GM21528 (cell line): ENCODE data around the gene STEAP1B.
A peak's percentile ranks its signal among the peaks of the same experiment; 100 is the strongest.
"Not testable (repeated sequence)": the region's sequence is repeated elsewhere in the genome, so short reads cannot be mapped to it uniquely, and the experiment has no call there.

Experiments
- ATAC-seq: cut with Tn5 transposase; IDR thresholded peaks from one replicate; pipeline ENCODE4 v1.9.1; 2021; ENCODE audit warnings: mild to moderate bottlenecking, moderate library complexity; ENCODE audit not compliant: unreplicated experiment, low FRiP score

STEAP1B gene

GRCh38 chr7:22499888-22500689, at the start of gene STEAP1B:
TSS of gene STEAP1B (minus strand) at chr7:22500188. CDS start at chr7:22494855, 5,333 bp downstream.
- ATAC-seq: peak; percentile 95

GRCh38 chr7:22549051-22549450, 49.1 kb upstream of the STEAP1B start:
- no peak for ATAC-seq

- no peak for ATAC-seq
Measured at GRCh38 chr7:22548313-22548712, 48.3 kb upstream of the STEAP1B start.

GRCh38 chr7:22546769-22547168, 46.8 kb upstream of the STEAP1B start:
- no peak for ATAC-seq

GRCh38 chr7:22545529-22545928, 45.5 kb upstream of the STEAP1B start:
- ATAC-seq: no peak

GRCh38 chr7:22544245-22544644, 44.3 kb upstream of the STEAP1B start:
- no peak for ATAC-seq

- ATAC-seq: no peak
Measured at GRCh38 chr7:22543169-22543568, 43.2 kb upstream of the STEAP1B start.

- ATAC-seq: no peak
Measured at GRCh38 chr7:22542669-22543068, 42.7 kb upstream of the STEAP1B start.

- ATAC-seq: no peak
Measured at GRCh38 chr7:22542254-22542653, 42.3 kb upstream of the STEAP1B start.

GRCh38 chr7:22541789-22542188, 41.8 kb upstream of the STEAP1B start:
- no peak for ATAC-seq

GRCh38 chr7:22528537-22528936, 28.5 kb upstream of the STEAP1B start:
- ATAC-seq: not testable (repeated sequence)

GRCh38 chr7:22524353-22524947, 24.5 kb upstream of the STEAP1B start:
- ATAC-seq: not testable (repeated sequence)

- ATAC-seq: not testable (repeated sequence)
Measured at GRCh38 chr7:22523478-22524352, 23.7 kb upstream of the STEAP1B start.

- not testable (repeated sequence) for ATAC-seq
Measured at GRCh38 chr7:22519560-22519959, 19.6 kb upstream of the STEAP1B start.

GRCh38 chr7:22516950-22517349, 17.0 kb upstream of the STEAP1B start:
- ATAC-seq: not testable (repeated sequence)

GRCh38 chr7:22514963-22515362, 15.0 kb upstream of the STEAP1B start:
- not testable (repeated sequence) for ATAC-seq

- ATAC-seq: not testable (repeated sequence)
Measured at GRCh38 chr7:22507320-22507719, 7.3 kb upstream of the STEAP1B start.

- not testable (repeated sequence) for ATAC-seq
Measured at GRCh38 chr7:22506316-22507020, 6.5 kb upstream of the STEAP1B start.

GRCh38 chr7:22504519-22504918, 4.5 kb upstream of the STEAP1B start:
- not testable (repeated sequence) for ATAC-seq

GRCh38 chr7:22502104-22502503, 2.1 kb upstream of the STEAP1B start:
- ATAC-seq: not testable (repeated sequence)
